Body of pancreas (tissue), 4 donors: ENCODE data around the gene ZMAT3. TPM values are rescaled to one million over a fixed set of nuclear protein-coding genes. Genes with fewer than 3 reads are reported as not detected.

Experiments
- ATAC-seq: fragments of 150-250 bp; one replicate; pipeline ENCODE4 v1.9.1; 2016
- DNase-seq, 4 donors: peaks; one replicate each; pipeline ENCODE4 v3.0.0-alpha.2; 2019
- H3K27ac ChIP-seq, 4 donors: fragments of 200-600 bp; sonication (generic); 1 replicate in 3 of 4; 2 replicates in 1 of 4; pipeline versions ENCODE4 v1.5.1 to v1.6.1; 2016 to 2019; ENCODE audit warnings: mild to moderate bottlenecking in 1 of 4, mixed read lengths in 1 of 4, moderate library complexity in 1 of 4
- H3K27me3 ChIP-seq, 2 donors: fragments of 200-600 bp; sonication (generic); one replicate each; pipeline ENCODE4 v1.6.0; 2016; ENCODE audit warnings: mild to moderate bottlenecking in 1 of 2
- H3K36me3 ChIP-seq, 2 donors: fragments of 200-600 bp; sonication (generic); replicated peaks in 1 of 2; 2 replicates each; pipeline ENCODE4 v1.5.1; 2016; ENCODE audit warnings: low read depth in 2 of 2; ENCODE audit not compliant: insufficient read depth in 1 of 2
- H3K4me1 ChIP-seq: fragments of 200-600 bp; sonication (generic); one replicate; pipeline ENCODE4 v1.6.0; 2016
- H3K4me3 ChIP-seq, 2 donors: fragments of 200-600 bp; sonication (generic); 1 replicate in 1 of 2; 2 replicates in 1 of 2; pipeline ENCODE4 v1.5.1; 2016 to 2019
- H3K9me3 ChIP-seq, 3 donors: fragments of 200-600 bp; sonication (generic); 1 replicate in 2 of 3; 2 replicates in 1 of 3; pipeline ENCODE4 v1.5.1; 2016
- POLR2A ChIP-seq, 3 donors: fragments of 450-650 bp; IDR thresholded peaks; one replicate each; pipeline ENCODE4 v1.6.1; 2016; ENCODE audit warnings: antibody characterized with exemption in 3 of 3, mild to moderate bottlenecking in 2 of 3
- WGBS, 2 donors: methylation state at CpG; one replicate each; pipeline ENCODE4 v1.1.5; 2017; 5-methylcytosine and 5-hydroxymethylcytosine counted together
- intact Hi-C: fragments of 100-400 bp; cut with DNase I; formaldehyde crosslinking; loops from one replicate; pipeline ENCODE4 v1.15.1; 2023
- total RNA-seq, 2 donors: library from RNA; depleted of rRNA; stranded (reverse); fragments of >200 nt; gene quantifications; one replicate each; pipeline ENCODE4 v1.1.0, GENCODE V29; 2016
- TF ChIP-seq, protein P1 (sequence below), 7 experiments: fragments of 450-650 bp in 4 of 7; fragments of 200-600 bp in 3 of 7; sonication (generic) in 3 of 7; IDR thresholded peaks; one replicate each; pipeline ENCODE4 v1.5.1; 2016 to 2019; ENCODE audit warnings: antibody characterized with exemption in 7 of 7

Gene ZMAT3
- total RNA-seq, 2 donors from 2014 or later: 6.6 to 9.3 TPM

DNA sequence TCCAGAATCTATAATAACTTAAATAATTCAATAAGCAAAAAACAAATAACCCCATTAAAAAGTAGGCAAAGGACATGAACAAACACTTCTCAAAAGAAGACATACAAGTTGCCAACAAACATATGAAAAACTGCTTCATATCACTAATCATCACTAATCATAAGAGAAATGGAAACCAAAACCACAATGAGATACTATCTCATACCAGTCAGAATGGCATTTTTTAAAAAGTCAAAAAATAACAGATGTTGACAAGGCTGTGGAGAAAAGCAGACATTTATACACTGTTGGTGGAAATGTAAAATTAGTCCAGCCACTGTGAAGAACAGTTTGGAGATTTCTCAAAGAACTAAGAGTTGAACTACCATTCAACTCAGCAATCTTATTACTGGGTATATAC is 19.5 kb upstream of the ZMAT3 start:
- intact Hi-C loops: no loop called here
- Histone ChIP-seq H3K27me3 (no peaks in the 10 kb centered on the region), H3K9me3 (no peaks in the 10 kb centered on the region), H3K4me1 (no peaks in the 10 kb centered on the region), H3K36me3 (no peaks in the 10 kb centered on the region), H3K4me3 (no peak overlapping the region), H3K27ac (no peak overlapping the region)
- ATAC-seq (no peak), DNase-seq (no peak)
- no peak for TF ChIP-seq POLR2A (IDR thresholded peaks at IDR 0.05)

DNA sequence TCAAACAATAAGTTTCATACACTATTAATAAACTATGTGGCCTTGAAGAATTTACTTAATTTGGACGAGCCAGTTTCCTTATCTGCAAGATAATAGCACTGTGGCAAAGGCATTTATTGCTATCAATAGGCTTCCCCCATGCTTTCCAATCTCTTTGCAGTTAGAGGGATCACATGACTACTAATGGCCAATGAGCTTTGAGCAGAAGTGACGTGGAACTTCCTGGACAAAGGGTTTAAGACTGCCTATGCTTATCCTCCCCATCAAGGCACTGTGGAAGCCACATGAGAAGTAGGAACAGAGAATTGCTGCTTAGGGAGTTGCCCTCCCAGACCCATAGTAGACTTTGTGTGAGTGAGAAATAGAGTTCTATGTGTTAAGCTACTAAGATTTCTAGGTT is 16.7 kb upstream of the ZMAT3 start:
- 19 to 24% methylated on average over 2 of the region's 2 CpGs for WGBS, 2 donors
- no peaks in the 10 kb centered on the region for H3K4me1 ChIP-seq
- H3K4me3 ChIP-seq: no peak overlapping the region
- H3K9me3 ChIP-seq: no peaks in the 10 kb centered on the region
- intact Hi-C loops: no loop called here
- H3K27ac ChIP-seq: no peak overlapping the region
- ATAC-seq (no peak), DNase-seq (no peak)
- TF ChIP-seq, protein P1, sequence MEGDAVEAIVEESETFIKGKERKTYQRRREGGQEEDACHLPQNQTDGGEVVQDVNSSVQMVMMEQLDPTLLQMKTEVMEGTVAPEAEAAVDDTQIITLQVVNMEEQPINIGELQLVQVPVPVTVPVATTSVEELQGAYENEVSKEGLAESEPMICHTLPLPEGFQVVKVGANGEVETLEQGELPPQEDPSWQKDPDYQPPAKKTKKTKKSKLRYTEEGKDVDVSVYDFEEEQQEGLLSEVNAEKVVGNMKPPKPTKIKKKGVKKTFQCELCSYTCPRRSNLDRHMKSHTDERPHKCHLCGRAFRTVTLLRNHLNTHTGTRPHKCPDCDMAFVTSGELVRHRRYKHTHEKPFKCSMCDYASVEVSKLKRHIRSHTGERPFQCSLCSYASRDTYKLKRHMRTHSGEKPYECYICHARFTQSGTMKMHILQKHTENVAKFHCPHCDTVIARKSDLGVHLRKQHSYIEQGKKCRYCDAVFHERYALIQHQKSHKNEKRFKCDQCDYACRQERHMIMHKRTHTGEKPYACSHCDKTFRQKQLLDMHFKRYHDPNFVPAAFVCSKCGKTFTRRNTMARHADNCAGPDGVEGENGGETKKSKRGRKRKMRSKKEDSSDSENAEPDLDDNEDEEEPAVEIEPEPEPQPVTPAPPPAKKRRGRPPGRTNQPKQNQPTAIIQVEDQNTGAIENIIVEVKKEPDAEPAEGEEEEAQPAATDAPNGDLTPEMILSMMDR (IDR thresholded peaks at IDR 0.05): no peak
- no peak for TF ChIP-seq POLR2A (IDR thresholded peaks at IDR 0.05)
- no peaks in the 10 kb centered on the region for H3K27me3 ChIP-seq
- H3K36me3 ChIP-seq: no peaks in the 10 kb centered on the region

DNA sequence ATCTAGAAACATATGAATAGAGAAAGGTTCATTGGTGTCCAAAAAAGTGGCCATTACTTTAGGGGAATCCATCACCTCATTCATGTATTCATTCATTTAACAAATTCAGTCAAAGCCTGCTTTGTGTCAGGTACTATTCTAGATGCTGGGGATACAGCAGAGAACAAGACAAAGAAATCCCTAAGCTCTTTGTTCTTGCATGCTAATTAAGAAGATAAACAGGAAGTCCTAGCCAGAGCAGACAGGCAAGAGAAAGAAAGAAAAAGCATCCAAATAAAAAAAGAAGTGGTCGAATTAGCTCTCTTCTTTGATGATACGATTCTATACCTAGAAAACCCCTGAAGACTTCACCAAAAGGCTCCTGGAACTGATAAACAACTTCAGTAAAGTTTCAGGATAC is 12.4 kb upstream of the ZMAT3 start:
- Histone ChIP-seq H3K27me3 (no peaks in the 10 kb centered on the region), H3K27ac (no peak overlapping the region), H3K4me1 (no peaks in the 10 kb centered on the region), H3K9me3 (no peaks in the 10 kb centered on the region), H3K36me3 (no peaks in the 10 kb centered on the region), H3K4me3 (no peak overlapping the region)
- ATAC-seq (no peak), DNase-seq (no peak)
- no peak for TF ChIP-seq POLR2A (IDR thresholded peaks at IDR 0.05)
- TF ChIP-seq, protein P1 (IDR thresholded peaks at IDR 0.05): no peak
- 49 to 57% methylated on average over 2 of the region's 2 CpGs for WGBS, 2 donors
- intact Hi-C loops: no loop called here

DNA sequence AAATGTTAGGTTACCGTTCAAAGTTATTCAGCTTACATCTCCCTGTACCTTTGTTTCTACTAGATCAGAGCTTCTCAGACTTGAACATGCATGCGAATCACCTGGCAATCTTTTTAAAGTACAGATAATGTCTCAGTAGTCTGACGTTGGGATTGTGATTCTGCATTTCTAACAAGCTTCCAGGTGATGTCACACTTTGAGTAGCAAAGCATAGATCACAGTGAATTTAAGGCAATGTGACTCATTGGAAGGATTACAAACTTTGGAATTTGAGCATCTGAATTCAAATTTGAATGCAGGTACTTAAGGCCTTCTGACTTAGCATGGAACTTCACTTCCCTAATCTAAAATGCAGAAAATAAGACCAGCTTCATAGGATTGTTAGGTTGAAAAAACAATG is 10.8 kb upstream of the ZMAT3 start:
- 67 to 70% methylated on average over 3 of the region's 3 CpGs for WGBS, 2 donors
- Histone ChIP-seq H3K9me3 (no peaks in the 10 kb centered on the region), H3K4me3 (no peak overlapping the region), H3K36me3 (no peaks in the 10 kb centered on the region), H3K4me1 (no peaks in the 10 kb centered on the region), H3K27me3 (no peaks in the 10 kb centered on the region), H3K27ac (no peak overlapping the region)
- TF ChIP-seq POLR2A (IDR thresholded peaks at IDR 0.05): no peak
- TF ChIP-seq, protein P1 (IDR thresholded peaks at IDR 0.05): no peak
- ATAC-seq (no peak), DNase-seq (no peak)
- intact Hi-C loops: no loop called here

DNA sequence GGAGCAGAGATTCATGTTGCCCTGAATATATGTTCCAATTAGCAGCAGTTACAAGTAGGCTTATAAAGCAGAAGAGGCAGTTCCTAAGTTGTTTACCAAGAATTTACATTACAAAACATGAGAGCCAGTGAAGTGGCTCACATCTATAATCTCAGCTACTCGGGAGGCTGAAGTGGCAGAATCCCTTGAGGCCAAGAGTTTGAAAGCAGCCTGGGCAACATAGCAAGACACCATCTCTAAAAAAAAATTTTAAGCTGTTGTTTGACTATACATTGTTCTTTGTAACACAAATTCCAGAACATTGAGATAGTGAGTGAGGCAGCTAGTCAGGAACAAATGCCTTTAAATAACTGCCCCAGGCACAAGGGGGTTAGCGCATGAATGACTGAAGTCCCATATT is 10.3 kb upstream of the ZMAT3 start:
- no peaks in the 10 kb centered on the region for H3K9me3 ChIP-seq
- H3K4me1 ChIP-seq: no peaks in the 10 kb centered on the region
- ATAC-seq: no peak
- DNase-seq: no peak
- no peaks in the 10 kb centered on the region for H3K27me3 ChIP-seq
- TF ChIP-seq POLR2A (IDR thresholded peaks at IDR 0.05): no peak
- TF ChIP-seq, protein P1 (IDR thresholded peaks at IDR 0.05): no peak
- no peak overlapping the region for H3K27ac ChIP-seq
- 74 to 78% methylated on average over 2 of the region's 2 CpGs for WGBS, 2 donors
- intact Hi-C loops: no loop called here
- H3K36me3 ChIP-seq: no peaks in the 10 kb centered on the region
- no peak overlapping the region for H3K4me3 ChIP-seq
